Stimulated activated memory B cell treated with anti-CD40 and anti-IgM and Interleukin-4, amounts not matched to agents 10 μg/mL and 1 μg/mL and 100 μg/mL, for 72 hours (primary cell): ENCODE measurements around the gene DHX32.

ENCODE experiments used
- ATAC-seq: fragments of 150-1000 bp; cut with Tn5 transposase; 2 replicates; pipeline ENCODE4 v1.10.0; 2021
- H3K27ac Mint-ChIP-seq: one replicate; pipeline ENCODE4 v1.8.0; 2022; ENCODE audit warnings: mild to moderate bottlenecking, mixed read lengths
- H3K27me3 Mint-ChIP-seq: one replicate; pipeline ENCODE4 v1.8.0; 2022; ENCODE audit warnings: mixed read lengths
- H3K36me3 Mint-ChIP-seq: one replicate; pipeline ENCODE4 v1.8.0; 2022; ENCODE audit warnings: mixed read lengths
- H3K4me1 Mint-ChIP-seq: one replicate; pipeline ENCODE4 v1.8.0; 2022; ENCODE audit warnings: mixed read lengths
- H3K4me3 Mint-ChIP-seq: one replicate; pipeline ENCODE4 v1.8.0; 2022; ENCODE audit warnings: mild to moderate bottlenecking, moderate library complexity, mixed read lengths
- H3K9me3 Mint-ChIP-seq: one replicate; pipeline ENCODE4 v1.8.0; 2022; ENCODE audit warnings: mixed read lengths

DHX32 gene

GRCh38 chr10:125815764-125816163 lies 65.3 kb downstream of the DHX32 start:
- H3K36me3 Mint-ChIP-seq, result peaks cover 36% of the 10 kb centered on the region
- H3K27me3 Mint-ChIP-seq, result no peaks in the 10 kb centered on the region
- H3K4me1 Mint-ChIP-seq, result peaks cover under 1% of the 10 kb centered on the region
- H3K9me3 Mint-ChIP-seq, result no peaks in the 10 kb centered on the region
- H3K4me3 Mint-ChIP-seq, result no peak overlapping the region
- no peak overlapping the region for H3K27ac Mint-ChIP-seq
- no peak for ATAC-seq

- Mint-ChIP-seq H3K4me3 (no peak overlapping the region), H3K4me1 (no peaks in the 10 kb centered on the region)
These were observed 68.9 kb downstream of the DHX32 start for GRCh38 chr10:125812128-125812750.

GRCh38 chr10:125811251-125811650 lies 69.8 kb downstream of the DHX32 start:
- Mint-ChIP-seq H3K9me3 (no peaks in the 10 kb centered on the region), H3K4me1 (no peaks in the 10 kb centered on the region), H3K27me3 (no peaks in the 10 kb centered on the region), H3K36me3 (peaks cover 65% of the 10 kb centered on the region), H3K27ac (no peak overlapping the region), H3K4me3 (no peak overlapping the region)
- no peak for ATAC-seq

More at GRCh38 chr10:125812128-125812750, 68.9 kb downstream of the DHX32 start:
- Mint-ChIP-seq H3K9me3 (no peaks in the 10 kb centered on the region), H3K27ac (no peak overlapping the region), H3K27me3 (no peaks in the 10 kb centered on the region), H3K36me3 (peaks cover 55% of the 10 kb centered on the region)
- no peak for ATAC-seq

GRCh38 chr10:125808047-125808446 lies 73.0 kb downstream of the DHX32 start:
- Mint-ChIP-seq H3K36me3 (peaks cover 56% of the 10 kb centered on the region), H3K4me3 (no peak overlapping the region), H3K9me3 (no peaks in the 10 kb centered on the region), H3K27me3 (no peaks in the 10 kb centered on the region), H3K4me1 (no peaks in the 10 kb centered on the region), H3K27ac (no peak overlapping the region)
- no peak for ATAC-seq

GRCh38 chr10:125802739-125803138 lies 78.4 kb downstream of the DHX32 start:
- Mint-ChIP-seq H3K4me1 (no peaks in the 10 kb centered on the region), H3K36me3 (peaks cover 72% of the 10 kb centered on the region), H3K27me3 (no peaks in the 10 kb centered on the region), H3K4me3 (no peak overlapping the region), H3K27ac (no peak overlapping the region), H3K9me3 (no peaks in the 10 kb centered on the region)
- no peak for ATAC-seq

- Mint-ChIP-seq H3K36me3 (peaks cover 71% of the 10 kb centered on the region), H3K9me3 (no peaks in the 10 kb centered on the region), H3K27ac (no peak overlapping the region), H3K4me1 (no peaks in the 10 kb centered on the region), H3K4me3 (no peak overlapping the region), H3K27me3 (no peaks in the 10 kb centered on the region)
- no peak for ATAC-seq
These were observed 79.0 kb downstream of the DHX32 start for GRCh38 chr10:125802131-125802530.

- Mint-ChIP-seq H3K9me3 (no peaks in the 10 kb centered on the region), H3K36me3 (peaks cover 68% of the 10 kb centered on the region), H3K4me1 (no peaks in the 10 kb centered on the region), H3K4me3 (no peak overlapping the region), H3K27me3 (no peaks in the 10 kb centered on the region), H3K27ac (no peak overlapping the region)
- no peak for ATAC-seq
These were observed 79.5 kb downstream of the DHX32 start for GRCh38 chr10:125801574-125801973.

GRCh38 chr10:125799451-125800182 lies 81.5 kb downstream of the DHX32 start:
- no peak for ATAC-seq
- no peak overlapping the region for H3K27ac Mint-ChIP-seq
- H3K4me3 Mint-ChIP-seq, result no peak overlapping the region
- no peaks in the 10 kb centered on the region for H3K27me3 Mint-ChIP-seq
- H3K9me3 Mint-ChIP-seq, result no peaks in the 10 kb centered on the region
- H3K4me1 Mint-ChIP-seq, result no peaks in the 10 kb centered on the region
- peaks cover 65% of the 10 kb centered on the region for H3K36me3 Mint-ChIP-seq

- Mint-ChIP-seq H3K9me3 (no peaks in the 10 kb centered on the region), H3K4me3 (no peak overlapping the region), H3K4me1 (no peaks in the 10 kb centered on the region), H3K27me3 (no peaks in the 10 kb centered on the region), H3K27ac (no peak overlapping the region), H3K36me3 (peaks cover 72% of the 10 kb centered on the region)
- ATAC-seq, result no peak
These were observed 83.0 kb downstream of the DHX32 start for GRCh38 chr10:125797994-125798662.

- Mint-ChIP-seq H3K4me3 (no peak overlapping the region), H3K4me1 (no peaks in the 10 kb centered on the region), H3K27me3 (no peaks in the 10 kb centered on the region), H3K36me3 (peaks cover 72% of the 10 kb centered on the region), H3K9me3 (no peaks in the 10 kb centered on the region), H3K27ac (no peak overlapping the region)
- no peak for ATAC-seq
These were observed 83.7 kb downstream of the DHX32 start for GRCh38 chr10:125797424-125797823.

- no peaks in the 10 kb centered on the region for H3K9me3 Mint-ChIP-seq
- no peak overlapping the region for H3K27ac Mint-ChIP-seq
- H3K36me3 Mint-ChIP-seq, result peaks cover 76% of the 10 kb centered on the region
- H3K4me1 Mint-ChIP-seq, result no peaks in the 10 kb centered on the region
- H3K4me3 Mint-ChIP-seq, result no peak overlapping the region
- no peak for ATAC-seq
- H3K27me3 Mint-ChIP-seq, result no peaks in the 10 kb centered on the region
These were observed 85.4 kb downstream of the DHX32 start for GRCh38 chr10:125795637-125796190.

GRCh38 chr10:125795128-125795527 lies 86.0 kb downstream of the DHX32 start:
- no peaks in the 10 kb centered on the region for H3K4me1 Mint-ChIP-seq
- ATAC-seq, result no peak
- no peak overlapping the region for H3K4me3 Mint-ChIP-seq
- H3K27me3 Mint-ChIP-seq, result no peaks in the 10 kb centered on the region
- no peaks in the 10 kb centered on the region for H3K9me3 Mint-ChIP-seq
- peaks cover 73% of the 10 kb centered on the region for H3K36me3 Mint-ChIP-seq
- no peak overlapping the region for H3K27ac Mint-ChIP-seq

- Mint-ChIP-seq H3K4me1 (peaks cover 4% of the 10 kb centered on the region), H3K36me3 (peaks cover 82% of the 10 kb centered on the region), H3K27me3 (no peaks in the 10 kb centered on the region), H3K27ac (no peak overlapping the region), H3K4me3 (no peak overlapping the region), H3K9me3 (no peaks in the 10 kb centered on the region)
- no peak for ATAC-seq
These were observed 88.5 kb downstream of the DHX32 start for GRCh38 chr10:125792342-125793300.

GRCh38 chr10:125788156-125789034 lies 92.7 kb downstream of the DHX32 start:
- H3K9me3 Mint-ChIP-seq, result no peaks in the 10 kb centered on the region
- no peak overlapping the region for H3K4me3 Mint-ChIP-seq
- H3K4me1 Mint-ChIP-seq, result peaks cover 10% of the 10 kb centered on the region
- peaks cover 72% of the 10 kb centered on the region for H3K36me3 Mint-ChIP-seq
- ATAC-seq, result no peak
- H3K27me3 Mint-ChIP-seq, result no peaks in the 10 kb centered on the region
- no peak overlapping the region for H3K27ac Mint-ChIP-seq
